HuH-7.5 (cell line): Measurements from ENCODE around the gene RGPD8.
"Not testable (repeated sequence)": the region's sequence is repeated elsewhere in the genome, so short reads cannot be mapped to it uniquely, and the experiment has no call there.

ENCODE experiments used
- DNase-seq: peaks from one replicate; pipeline ENCODE4 v3.0.0; 2011; ENCODE audit warnings: low spot score

The RGPD8 gene

DNA sequence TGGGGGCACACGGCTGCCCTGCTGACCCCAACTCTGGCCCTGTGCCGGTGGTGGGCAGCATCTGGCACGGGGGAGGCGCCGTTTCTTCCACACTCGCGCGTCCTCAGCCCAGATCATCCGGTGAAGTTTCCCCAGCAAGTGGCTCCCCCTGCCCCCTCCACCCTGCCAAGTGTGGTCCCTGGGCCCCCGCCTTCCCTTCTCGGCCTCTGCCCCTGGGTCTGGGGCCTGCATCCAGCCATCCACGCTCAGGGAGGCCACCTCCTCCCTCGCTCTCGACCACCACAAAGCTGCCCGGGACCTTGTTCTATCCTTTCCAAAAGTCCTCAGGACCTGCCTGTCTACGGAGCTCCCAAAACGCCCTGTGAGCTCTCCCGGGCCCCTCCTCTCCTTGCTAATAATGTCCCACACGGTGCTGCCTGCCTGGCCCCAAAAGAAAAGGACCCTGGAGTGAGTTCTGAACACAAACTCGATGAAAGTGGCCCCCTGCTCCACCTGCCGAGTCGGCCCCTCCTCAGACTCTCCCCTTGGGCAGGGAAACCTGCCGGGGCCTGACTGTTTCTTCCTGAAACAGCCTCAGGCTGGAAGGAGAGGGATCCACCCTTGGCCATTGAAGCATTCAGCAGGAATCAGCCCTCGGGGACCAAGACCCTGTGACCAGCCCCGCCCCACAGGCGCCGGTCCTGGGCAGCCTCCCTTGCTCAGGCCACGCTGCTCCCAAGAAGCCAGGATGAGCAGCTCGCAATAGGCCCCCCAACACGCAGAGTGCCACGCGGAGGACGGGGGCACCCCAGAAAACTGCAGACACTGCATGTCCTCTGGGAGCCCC is 1.7 kb upstream of the RGPD8 start:
- not testable (repeated sequence) for DNase-seq

DNA sequence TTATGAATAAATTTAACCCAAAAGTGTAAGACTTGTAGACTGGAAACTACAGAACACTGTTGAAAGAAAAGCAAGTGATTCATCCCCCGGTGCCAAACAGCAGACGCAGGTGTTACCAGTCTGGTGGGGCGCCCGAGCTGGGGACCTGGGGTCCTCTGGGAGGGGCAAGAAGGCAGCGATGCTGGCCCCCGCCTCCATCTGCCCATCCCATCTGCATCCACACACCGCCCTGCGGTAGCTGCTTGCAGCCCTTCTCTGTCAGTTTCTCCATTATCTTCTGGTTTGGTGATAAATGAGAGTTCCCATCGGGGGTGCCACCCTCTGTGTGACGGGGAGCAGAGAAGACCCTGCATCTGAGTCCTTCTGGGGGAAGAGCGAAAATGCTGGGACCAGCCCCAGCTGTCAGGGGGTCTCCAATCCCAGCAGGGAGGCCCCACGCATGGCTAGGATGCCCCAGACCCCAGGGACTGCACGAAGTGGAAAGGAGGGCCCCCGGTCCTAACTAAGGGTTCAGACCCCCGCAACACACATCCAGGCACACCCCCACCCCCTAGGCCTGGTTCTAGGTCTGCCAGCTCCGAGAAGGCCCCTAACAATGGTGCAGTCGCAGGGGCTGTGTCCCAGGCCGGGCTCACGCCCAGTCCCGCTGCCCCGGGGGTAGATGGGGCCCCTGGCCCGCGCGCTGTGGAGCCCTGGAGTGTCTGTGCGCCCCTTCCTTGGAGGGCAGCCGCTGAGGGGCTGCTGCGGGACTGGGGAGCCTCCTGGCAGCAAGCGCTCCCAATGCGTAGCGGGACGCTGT is 686 bp upstream of the RGPD8 start:
- DNase-seq = no peak

DNA sequence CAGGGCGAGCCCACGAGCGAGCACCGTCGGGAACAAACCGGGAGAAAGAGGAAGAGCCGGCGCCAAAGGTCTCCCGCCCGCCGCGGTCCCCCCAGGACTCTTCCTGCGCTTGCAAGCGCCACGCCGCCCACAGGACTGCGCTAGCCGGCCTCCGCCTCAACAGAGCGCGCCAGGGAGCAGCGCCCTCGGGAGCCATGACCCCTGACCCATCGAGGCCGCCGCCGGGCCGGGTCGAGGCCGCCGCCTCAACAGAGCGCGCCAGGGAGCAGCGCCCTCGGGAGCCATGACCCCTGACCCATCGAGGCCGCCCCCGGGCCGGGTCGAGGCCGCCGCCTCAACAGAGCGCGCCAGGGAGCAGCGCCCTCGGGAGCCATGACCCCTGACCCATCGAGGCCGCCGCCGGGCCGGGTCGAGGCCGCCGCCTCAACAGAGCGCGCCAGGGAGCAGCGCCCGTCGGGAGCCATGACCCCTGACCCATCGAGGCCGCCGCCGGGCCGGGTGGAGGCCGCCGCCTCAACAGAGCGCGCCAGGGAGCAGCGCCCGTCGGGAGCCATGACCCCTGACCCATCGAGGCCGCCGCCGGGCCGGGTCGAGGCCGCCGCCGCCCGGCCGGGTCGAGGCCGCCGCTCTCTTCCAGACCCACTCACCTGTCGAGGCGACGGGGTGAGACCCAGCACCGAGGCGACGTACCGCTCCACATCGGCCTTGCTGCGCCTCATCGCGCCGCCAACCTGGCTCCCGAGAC is 538 bp downstream of the RGPD8 start:
- not testable (repeated sequence) for DNase-seq

GRCh38 chr2:112432390-112432734 is 1.1 kb downstream of the RGPD8 start:
- not testable (repeated sequence) for DNase-seq

DNA sequence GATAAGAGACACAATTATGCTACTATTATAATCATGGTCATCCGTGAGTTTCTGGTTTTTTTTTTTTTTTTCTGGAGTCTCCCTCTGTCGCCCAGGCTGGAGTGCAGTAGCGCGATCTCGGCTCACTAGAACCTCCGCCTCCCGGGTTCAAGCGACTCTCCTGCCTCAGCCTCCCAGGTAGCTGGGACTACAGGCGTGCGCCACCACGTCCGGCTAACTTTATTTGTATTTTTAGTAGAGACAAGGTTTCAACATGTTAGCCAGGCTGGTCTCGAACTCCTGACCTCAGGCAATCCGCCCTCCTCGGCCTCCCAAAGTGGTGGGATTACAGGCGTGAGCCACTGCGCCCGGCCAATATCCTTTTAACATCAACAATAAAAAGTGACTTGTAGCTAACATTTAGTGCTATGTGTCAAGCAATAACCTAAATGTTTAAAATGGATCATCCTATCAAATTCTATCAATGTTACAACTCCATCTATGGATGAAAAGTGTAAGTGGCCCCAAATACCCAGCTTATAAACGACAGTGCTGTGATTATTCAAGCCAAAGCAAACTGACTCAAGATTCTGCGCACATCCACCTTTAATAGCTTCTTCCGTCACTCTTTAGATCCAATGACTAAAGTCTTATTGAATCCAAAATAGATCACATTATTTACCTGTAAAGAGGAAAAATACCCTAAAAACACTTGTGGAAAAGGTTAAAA is 1.7 kb downstream of the RGPD8 start:
- DNase-seq = not testable (repeated sequence)

- not testable (repeated sequence) for DNase-seq
These were observed 8.9 kb downstream of the RGPD8 start for GRCh38 chr2:112424553-112424952.

GRCh38 chr2:112416860-112417259 is 16.6 kb downstream of the RGPD8 start:
- DNase-seq = not testable (repeated sequence)

GRCh38 chr2:112360055-112360454 is 73.4 kb downstream of the RGPD8 start:
- not testable (repeated sequence) for DNase-seq

DNA sequence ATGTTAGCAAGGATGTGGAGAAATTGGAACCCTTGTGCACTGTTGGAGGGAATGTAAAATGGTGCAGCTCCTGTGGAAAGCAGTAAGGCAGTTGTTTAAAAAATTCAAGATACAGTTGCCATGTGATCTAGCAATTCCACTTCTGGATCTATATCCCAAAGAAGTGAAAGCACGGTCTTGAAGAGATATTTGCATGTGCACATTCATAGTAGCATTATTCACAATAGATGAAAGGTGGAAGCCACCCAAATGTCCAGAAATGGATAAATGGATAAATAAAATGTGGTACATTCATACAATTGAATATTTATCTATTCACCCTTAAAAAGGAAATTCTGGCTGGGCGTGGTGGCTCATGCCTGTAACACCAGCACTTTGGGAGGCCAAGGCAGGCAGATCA is 79.1 kb downstream of the RGPD8 start:
- not testable (repeated sequence) for DNase-seq

DNA sequence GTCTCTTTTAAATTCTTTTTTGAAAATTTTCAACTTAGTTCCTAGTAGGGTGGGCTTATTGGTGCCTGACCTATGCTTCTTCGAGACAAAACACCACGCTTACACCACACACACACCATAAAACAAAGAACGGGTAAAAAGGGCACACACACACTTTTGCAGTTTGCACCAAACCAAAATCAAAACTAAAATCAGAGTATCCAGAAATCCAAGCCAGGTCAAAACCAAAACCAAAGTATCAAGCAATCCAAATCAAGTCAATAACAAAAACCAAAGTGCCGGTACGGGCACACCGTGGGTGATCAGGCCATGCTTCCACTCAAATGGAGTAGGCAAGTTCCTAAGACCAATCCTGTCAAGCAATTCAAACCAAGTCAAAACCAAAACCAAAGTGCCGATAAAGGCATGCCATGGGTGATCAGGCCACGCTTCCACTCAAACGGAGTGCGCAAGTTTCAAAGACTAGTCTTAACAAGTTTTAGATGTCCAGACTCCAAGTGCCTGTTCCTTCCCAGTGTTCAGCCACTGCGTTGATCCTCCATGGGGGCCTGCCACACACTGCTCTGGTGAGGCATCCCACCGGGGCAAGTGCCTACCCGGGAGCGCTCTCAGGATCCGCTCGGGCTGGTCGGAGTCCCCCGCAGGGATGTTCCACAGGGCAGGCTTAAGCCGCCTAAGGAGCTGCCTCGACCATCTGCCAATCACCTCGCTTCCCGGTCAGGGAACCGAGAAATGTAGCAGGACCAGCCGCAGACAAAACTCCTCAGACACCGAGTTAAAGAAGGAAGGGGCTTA is 80.4 kb downstream of the RGPD8 start:
- DNase-seq = not testable (repeated sequence)

DNA sequence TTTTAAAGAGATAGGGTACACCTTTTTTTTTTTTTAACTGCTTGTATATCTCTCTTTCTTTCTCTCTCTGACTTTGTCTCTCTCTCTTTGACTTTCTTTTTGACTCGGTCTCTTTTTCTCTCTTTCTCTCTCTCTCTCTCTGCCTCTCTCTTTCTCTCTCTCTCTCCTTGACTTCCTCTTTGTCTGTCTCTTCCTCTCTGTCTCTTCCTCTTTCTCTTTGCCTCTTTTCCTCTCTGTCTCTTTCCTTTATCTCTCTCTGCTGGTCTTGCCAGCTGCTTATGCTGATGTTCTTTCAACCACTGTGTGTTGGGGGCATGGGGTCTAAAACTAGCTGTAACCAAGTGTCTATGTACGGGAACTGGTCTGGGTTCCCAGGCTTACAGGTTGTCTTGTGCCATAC is 81.2 kb downstream of the RGPD8 start:
- DNase-seq = not testable (repeated sequence)

DNA sequence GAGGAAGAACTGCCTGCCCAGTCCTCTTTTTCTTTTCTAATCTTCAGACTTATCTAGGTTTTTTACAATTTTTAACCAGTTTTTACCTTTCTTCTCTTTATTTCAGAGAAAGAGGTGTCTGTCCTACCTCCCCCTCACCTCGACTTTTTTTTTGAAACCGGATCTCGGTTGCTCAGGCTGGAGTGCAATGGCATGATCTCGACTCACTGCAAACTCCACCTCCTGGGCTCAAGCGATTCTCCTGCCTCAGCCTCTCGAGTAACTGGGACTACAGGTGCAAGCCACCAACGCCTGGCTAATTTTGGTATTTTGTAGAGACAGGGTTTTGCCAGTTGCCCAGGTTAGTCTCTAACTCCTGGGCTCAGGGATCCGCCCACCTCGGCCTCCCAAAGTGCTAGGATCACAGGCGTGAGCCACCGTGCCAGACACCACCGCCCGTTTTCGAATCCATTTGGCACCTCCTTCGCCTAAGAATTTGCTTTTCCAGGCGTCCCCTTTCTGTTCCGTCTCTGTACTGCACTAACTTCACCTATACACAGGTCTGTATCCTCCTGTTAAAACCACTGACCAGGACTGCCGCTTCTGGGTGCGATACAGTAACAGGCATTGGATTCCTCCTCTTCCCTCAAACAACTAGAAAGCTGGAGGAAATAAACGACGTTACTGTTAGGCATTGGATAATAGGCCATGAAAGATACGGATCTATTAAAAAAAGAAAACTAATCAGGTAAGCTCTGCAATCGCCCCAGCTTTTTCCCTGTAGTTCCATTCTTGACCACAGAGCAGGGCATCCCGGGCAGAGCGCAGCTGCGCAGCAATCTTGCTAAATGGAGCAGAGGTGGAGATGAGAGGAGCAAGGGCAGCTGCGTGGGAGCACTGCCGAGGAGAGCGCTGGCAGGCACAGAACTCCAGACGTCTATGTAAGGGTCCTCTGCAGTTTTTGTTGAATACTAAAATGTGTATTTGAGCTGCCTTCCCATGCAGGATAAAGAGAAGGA is 88.1 kb downstream of the RGPD8 start:
- no peak for DNase-seq

GRCh38 chr2:112343827-112344585 is 89.4 kb downstream of the RGPD8 start:
- DNase-seq = no peak

- DNase-seq = no peak
These were observed 91.3 kb downstream of the RGPD8 start for GRCh38 chr2:112342067-112342550.

DNA sequence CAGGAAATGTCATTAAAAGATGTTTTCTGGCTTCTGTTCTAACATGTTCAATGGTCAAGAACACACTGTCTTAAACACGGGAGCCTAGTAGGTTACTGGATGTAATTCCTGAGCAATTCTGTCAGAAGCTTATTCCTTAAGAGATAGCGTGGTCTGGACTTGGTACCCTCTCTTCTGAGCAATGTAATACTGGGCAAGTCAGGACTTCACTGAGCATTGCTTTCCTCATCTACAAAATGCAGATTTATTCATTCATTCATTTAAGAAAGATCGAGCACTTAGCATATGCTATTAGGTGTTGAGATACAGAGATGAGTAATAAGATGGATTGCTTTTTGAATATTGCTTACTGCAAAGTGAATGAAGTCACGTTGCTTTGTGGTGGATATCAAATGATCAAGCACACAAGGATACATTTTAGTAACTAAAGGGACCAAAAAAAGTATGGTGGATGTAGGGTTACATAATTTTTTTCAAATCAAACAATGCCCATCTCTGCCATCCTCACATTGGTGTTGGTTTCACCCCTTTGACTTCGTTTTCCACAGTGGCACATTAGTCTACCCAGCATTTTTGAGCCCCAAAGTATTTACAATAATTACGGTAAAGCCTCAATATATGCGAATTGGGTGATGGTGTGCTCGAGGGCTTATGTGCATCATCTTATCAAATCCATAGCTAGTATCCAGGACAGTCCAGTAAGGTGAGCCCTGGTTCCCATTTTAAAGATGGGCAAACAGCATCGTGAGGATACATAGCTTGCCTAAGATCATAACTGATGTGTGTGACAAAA is 92.8 kb downstream of the RGPD8 start:
- no peak for DNase-seq

DNA sequence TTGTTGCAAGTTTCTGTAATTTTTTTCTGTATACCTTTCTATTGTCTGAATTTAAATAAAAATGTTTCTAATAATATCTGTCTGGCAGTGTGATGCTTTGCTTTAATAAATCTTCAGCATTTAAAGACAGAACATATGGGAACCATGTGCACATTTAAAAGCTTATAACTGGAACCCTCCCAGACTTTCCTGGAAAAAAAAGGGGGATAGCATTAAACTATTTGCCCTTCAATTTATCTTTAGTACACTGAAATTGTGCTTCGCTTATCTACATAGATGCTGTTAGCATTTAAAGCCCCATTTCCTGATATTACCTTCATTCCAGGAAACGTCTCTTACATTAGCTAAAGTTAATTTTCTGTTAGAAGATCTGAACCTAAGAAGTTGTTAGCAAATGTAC is 93.5 kb downstream of the RGPD8 start:
- DNase-seq = no peak

- no peak for DNase-seq
These were observed 97.8 kb downstream of the RGPD8 start for GRCh38 chr2:112335600-112335999.

- no peak for DNase-seq
These were observed 101.2 kb downstream of the RGPD8 start for GRCh38 chr2:112332123-112332696.
